ENCODE results near the gene TMEM145.

- TF ChIP-seq, protein P1, sequence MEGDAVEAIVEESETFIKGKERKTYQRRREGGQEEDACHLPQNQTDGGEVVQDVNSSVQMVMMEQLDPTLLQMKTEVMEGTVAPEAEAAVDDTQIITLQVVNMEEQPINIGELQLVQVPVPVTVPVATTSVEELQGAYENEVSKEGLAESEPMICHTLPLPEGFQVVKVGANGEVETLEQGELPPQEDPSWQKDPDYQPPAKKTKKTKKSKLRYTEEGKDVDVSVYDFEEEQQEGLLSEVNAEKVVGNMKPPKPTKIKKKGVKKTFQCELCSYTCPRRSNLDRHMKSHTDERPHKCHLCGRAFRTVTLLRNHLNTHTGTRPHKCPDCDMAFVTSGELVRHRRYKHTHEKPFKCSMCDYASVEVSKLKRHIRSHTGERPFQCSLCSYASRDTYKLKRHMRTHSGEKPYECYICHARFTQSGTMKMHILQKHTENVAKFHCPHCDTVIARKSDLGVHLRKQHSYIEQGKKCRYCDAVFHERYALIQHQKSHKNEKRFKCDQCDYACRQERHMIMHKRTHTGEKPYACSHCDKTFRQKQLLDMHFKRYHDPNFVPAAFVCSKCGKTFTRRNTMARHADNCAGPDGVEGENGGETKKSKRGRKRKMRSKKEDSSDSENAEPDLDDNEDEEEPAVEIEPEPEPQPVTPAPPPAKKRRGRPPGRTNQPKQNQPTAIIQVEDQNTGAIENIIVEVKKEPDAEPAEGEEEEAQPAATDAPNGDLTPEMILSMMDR (IDR thresholded peaks at IDR 0.05) = no peak
- TF ChIP-seq POLR2AphosphoS5 (IDR thresholded peaks at IDR 0.05; ENCODE audit: low read depth, low read length) = no peak
- TF ChIP-seq, protein P2, sequence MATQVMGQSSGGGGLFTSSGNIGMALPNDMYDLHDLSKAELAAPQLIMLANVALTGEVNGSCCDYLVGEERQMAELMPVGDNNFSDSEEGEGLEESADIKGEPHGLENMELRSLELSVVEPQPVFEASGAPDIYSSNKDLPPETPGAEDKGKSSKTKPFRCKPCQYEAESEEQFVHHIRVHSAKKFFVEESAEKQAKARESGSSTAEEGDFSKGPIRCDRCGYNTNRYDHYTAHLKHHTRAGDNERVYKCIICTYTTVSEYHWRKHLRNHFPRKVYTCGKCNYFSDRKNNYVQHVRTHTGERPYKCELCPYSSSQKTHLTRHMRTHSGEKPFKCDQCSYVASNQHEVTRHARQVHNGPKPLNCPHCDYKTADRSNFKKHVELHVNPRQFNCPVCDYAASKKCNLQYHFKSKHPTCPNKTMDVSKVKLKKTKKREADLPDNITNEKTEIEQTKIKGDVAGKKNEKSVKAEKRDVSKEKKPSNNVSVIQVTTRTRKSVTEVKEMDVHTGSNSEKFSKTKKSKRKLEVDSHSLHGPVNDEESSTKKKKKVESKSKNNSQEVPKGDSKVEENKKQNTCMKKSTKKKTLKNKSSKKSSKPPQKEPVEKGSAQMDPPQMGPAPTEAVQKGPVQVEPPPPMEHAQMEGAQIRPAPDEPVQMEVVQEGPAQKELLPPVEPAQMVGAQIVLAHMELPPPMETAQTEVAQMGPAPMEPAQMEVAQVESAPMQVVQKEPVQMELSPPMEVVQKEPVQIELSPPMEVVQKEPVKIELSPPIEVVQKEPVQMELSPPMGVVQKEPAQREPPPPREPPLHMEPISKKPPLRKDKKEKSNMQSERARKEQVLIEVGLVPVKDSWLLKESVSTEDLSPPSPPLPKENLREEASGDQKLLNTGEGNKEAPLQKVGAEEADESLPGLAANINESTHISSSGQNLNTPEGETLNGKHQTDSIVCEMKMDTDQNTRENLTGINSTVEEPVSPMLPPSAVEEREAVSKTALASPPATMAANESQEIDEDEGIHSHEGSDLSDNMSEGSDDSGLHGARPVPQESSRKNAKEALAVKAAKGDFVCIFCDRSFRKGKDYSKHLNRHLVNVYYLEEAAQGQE (IDR thresholded peaks at IDR 0.05; ENCODE audit: insufficient read depth in 1 of 2, low read depth in 2 of 2, low read length in 1 of 2) = no peak
- TF ChIP-seq SIN3A (IDR thresholded peaks at IDR 0.05; ENCODE audit: borderline replicate concordance, insufficient read depth, low read depth, low read length) = no peak
Observed at GRCh38 chr19:42360787-42361544, 47.9 kb downstream of the TMEM145 start.

All from Panc1 (cell line).